SH-SY5Y (cell line): ENCODE results near the gene ERVK3-1.

ENCODE experiments used
- GATA2 ChIP-seq: IDR thresholded peaks from 2 replicates; pipeline ENCODE4 v1.6.1; 2011; ENCODE audit warnings: mild to moderate bottlenecking, low read depth, low read length
- GATA3 ChIP-seq: IDR thresholded peaks from 2 replicates; pipeline ENCODE4 v1.6.1; 2011; ENCODE audit warnings: low read depth, mild to moderate bottlenecking, low read length, moderate library complexity

DNA sequence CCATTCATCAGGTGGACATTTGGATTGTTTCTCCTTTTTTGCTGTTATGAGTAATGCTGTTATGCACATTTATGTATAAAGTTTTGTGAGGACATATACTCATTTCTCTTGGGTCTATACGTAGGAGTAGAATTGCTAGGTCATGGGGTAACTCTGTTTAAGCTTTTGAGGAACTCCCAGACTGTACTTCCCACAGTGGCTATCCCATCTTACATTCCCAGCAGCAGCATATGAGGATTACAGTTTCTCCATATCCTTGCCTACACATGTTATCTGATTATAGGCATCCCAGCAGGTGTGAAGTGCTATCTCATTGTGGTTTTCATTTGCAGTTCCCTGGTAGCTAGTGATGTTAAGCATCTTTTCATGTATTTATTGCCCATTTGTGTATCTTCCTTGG is 27.5 kb downstream of the ERVK3-1 start:
- no peak for TF ChIP-seq GATA2
- TF ChIP-seq GATA3 = no peak
